GF-D8 (cell line): ENCODE data around the gene BBS1.
"Not testable (repeated sequence)": the region's sequence is repeated elsewhere in the genome, so short reads cannot be mapped to it uniquely, and the experiment has no call there.

Experiments used
- DNase-seq: peaks from one replicate; lab custom pipeline; 2025; lab: John Stamatoyannopoulos, UW

The BBS1 gene

GRCh38 chr11:66579017-66579606 is 68.7 kb downstream of the BBS1 start:
- peak; percentile 2 for DNase-seq

- no peak for DNase-seq
These were observed 70.4 kb downstream of the BBS1 start for GRCh38 chr11:66580803-66581202.

- no peak for DNase-seq
These were observed 70.8 kb downstream of the BBS1 start for GRCh38 chr11:66581261-66581660.

GRCh38 chr11:66582565-66583147 is 72.2 kb downstream of the BBS1 start:
- DNase-seq = not testable (repeated sequence)
